Measurements from ENCODE around the gene PRR13.
A peak's percentile ranks its signal among the peaks of the same experiment; 100 is the strongest.
"Not testable (repeated sequence)": the region's sequence is repeated elsewhere in the genome, so short reads cannot be mapped to it uniquely, and the experiment has no call there.

The PRR13 gene

DNA sequence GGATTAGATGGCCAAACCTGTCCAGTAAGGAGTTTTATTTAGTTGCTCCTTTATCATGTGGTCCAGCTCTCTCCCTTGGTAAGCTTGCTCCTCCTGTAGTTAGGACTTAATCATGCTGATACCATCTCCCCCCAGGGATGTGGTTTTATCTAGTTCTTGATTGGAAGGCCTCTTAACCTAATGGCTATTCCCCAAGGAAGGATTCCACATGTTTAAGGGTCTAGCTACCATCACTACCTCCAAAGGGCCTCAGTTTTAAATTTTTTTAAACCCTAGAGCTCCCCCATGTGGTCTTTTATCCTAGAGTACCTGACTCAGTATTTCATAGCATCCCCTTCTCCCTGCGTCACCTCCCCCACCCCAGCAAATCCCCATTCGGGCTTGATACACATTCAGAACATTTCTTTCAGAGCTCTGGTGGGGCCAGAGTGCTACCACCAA is 35.3 kb downstream of the PRR13 start:
- peak overlapping the region; percentile 72 for H3K27ac Mint-ChIP-seq
- no peak overlapping the region for H3K4me3 Mint-ChIP-seq
- no peaks in the 10 kb centered on the region for H3K27me3 Mint-ChIP-seq
- H3K36me3 Mint-ChIP-seq = peaks cover 10% of the 10 kb centered on the region
- no peaks in the 10 kb centered on the region for H3K9me3 Mint-ChIP-seq
- H3K4me1 Mint-ChIP-seq = peaks cover 56% of the 10 kb centered on the region

DNA sequence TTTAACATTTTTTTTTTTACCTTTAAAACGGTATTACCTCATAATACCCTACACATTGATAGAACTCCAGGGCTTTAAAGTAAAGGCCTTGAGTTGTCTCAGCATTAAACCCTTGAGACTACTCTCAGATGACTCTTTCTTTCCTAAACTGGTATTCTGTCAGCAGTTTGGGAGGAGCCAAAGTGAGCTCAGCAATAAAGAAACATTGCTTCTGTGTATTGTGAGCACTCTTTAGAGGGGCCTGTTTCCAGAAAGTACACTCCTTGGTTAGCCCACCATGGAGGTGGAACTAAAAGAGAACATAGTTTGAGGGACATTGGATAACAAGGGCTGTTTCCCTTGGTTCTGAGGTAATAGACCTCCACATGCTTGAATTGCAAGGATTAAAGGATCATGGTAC is 37.3 kb downstream of the PRR13 start:
- Mint-ChIP-seq H3K36me3 (peaks cover 9% of the 10 kb centered on the region), H3K4me1 (peaks cover 47% of the 10 kb centered on the region), H3K27ac (peak overlapping the region; percentile 65), H3K4me3 (no peak overlapping the region), H3K27me3 (no peaks in the 10 kb centered on the region), H3K9me3 (no peaks in the 10 kb centered on the region)

DNA sequence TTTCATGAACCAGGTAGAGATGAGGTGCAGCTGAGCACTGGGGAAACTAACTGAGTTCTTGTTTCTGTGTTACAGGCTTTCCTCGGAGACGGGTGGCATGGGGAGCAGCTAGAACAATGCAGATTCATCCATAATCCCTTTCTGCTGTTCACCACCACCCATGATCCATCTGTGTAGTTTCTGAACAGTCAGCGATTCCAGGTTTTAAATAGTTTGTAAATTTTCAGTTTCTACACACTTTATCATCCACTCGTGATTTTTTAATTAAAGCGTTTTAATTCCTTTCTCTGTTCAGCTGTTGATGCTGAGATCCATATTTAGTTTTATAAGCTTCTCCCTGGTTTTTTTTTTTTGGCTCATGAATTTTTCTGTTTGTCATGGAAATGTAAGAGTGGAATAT is 37.8 kb downstream of the PRR13 start:
- no peaks in the 10 kb centered on the region for H3K27me3 Mint-ChIP-seq
- H3K4me3 Mint-ChIP-seq = no peak overlapping the region
- peaks cover 45% of the 10 kb centered on the region for H3K4me1 Mint-ChIP-seq
- H3K27ac Mint-ChIP-seq = peak overlapping the region; percentile 30
- H3K36me3 Mint-ChIP-seq = peaks cover 10% of the 10 kb centered on the region
- no peaks in the 10 kb centered on the region for H3K9me3 Mint-ChIP-seq

- peaks cover 8% of the 10 kb centered on the region for H3K36me3 Mint-ChIP-seq
- no peaks in the 10 kb centered on the region for H3K27me3 Mint-ChIP-seq
- no peak overlapping the region for H3K4me3 Mint-ChIP-seq
- peaks cover 33% of the 10 kb centered on the region for H3K4me1 Mint-ChIP-seq
- no peak overlapping the region for H3K27ac Mint-ChIP-seq
- H3K9me3 Mint-ChIP-seq = no peaks in the 10 kb centered on the region
Measured at GRCh38 chr12:53480491-53481442, 39.2 kb downstream of the PRR13 start.

GRCh38 chr12:53481458-53481857 is 39.9 kb downstream of the PRR13 start:
- not testable (repeated sequence) for H3K36me3 Mint-ChIP-seq, H3K4me3 Mint-ChIP-seq, H3K9me3 Mint-ChIP-seq, H3K27me3 Mint-ChIP-seq, H3K27ac Mint-ChIP-seq
- H3K4me1 Mint-ChIP-seq = peaks cover 26% of the 10 kb centered on the region

- Mint-ChIP-seq H3K36me3 (peaks cover 3% of the 10 kb centered on the region), H3K4me3 (no peak overlapping the region), H3K9me3 (no peaks in the 10 kb centered on the region), H3K4me1 (peaks cover 20% of the 10 kb centered on the region), H3K27ac (peak overlapping the region; percentile 89), H3K27me3 (no peaks in the 10 kb centered on the region)
Measured at GRCh38 chr12:53481939-53482586, 40.5 kb downstream of the PRR13 start.

- peaks cover 19% of the 10 kb centered on the region for H3K4me1 Mint-ChIP-seq
- H3K27ac Mint-ChIP-seq = peak overlapping the region; percentile 30
- H3K27me3 Mint-ChIP-seq = no peaks in the 10 kb centered on the region
- peaks cover 3% of the 10 kb centered on the region for H3K36me3 Mint-ChIP-seq
- H3K9me3 Mint-ChIP-seq = no peaks in the 10 kb centered on the region
- H3K4me3 Mint-ChIP-seq = no peak overlapping the region
Measured at GRCh38 chr12:53482626-53483168, 41.2 kb downstream of the PRR13 start.

DNA sequence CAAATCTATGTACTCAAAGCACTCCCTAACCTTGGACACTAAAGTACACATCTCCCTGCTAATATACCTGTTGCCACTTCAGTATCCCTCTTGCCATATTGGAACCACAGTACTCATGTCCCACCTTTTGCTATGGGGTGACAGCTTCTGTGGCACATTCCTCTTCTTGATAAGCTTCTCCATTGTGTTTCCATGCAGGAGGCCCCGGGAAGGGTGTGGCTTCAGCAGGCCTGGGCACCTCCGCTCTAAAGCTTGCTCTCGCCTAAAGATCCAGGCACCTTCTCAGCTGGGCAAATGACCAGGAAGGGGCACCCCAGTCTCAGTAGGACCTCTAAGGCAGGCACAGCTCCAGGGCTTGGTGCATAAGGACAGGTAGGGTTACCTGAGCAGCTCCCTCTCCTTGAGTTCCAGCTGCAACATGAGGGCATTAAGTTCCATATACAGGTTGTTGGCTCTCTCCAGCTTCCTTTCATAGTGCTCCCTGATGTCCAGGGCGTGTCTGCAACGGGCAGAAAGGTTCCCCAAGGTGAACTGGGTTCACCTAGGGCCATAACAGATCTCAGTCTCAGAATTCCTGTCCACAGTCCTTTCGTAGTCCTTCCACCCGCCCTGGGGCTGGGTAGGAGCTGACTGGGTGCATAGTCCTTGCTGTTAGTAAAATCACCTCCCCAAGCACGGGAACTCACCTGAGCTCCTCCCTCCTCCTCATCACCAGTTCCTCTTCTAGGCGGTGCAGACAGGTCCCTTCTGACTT is 41.9 kb downstream of the PRR13 start:
- H3K9me3 Mint-ChIP-seq = no peaks in the 10 kb centered on the region
- H3K36me3 Mint-ChIP-seq = peaks cover 3% of the 10 kb centered on the region
- H3K4me1 Mint-ChIP-seq = peaks cover 19% of the 10 kb centered on the region
- no peaks in the 10 kb centered on the region for H3K27me3 Mint-ChIP-seq
- peak overlapping the region; percentile 19 for H3K27ac Mint-ChIP-seq
- no peak overlapping the region for H3K4me3 Mint-ChIP-seq

DNA sequence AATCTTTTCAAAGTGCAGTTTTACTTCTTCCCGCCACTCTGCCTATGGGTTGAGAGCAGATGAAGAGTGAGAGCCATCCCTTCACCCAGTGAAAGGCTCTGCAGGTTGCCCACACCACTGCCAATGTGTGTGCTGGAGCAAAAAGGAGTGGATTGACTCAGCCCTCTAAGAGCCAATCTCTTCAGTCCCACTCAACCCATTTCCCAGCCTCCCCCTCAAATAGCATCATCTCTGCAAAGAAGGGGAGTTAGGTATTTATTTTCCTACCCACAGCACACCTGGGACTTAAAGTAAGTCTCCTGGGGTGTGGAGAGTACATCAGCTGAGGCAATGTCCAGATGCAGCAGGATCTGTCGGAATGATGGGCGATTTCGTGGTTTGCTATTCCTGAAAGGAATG is 42.4 kb downstream of the PRR13 start:
- Mint-ChIP-seq H3K27me3 (no peaks in the 10 kb centered on the region), H3K27ac (peak overlapping the region; percentile 60), H3K4me3 (no peak overlapping the region), H3K4me1 (peaks cover 15% of the 10 kb centered on the region), H3K9me3 (no peaks in the 10 kb centered on the region), H3K36me3 (peaks cover 3% of the 10 kb centered on the region)

DNA sequence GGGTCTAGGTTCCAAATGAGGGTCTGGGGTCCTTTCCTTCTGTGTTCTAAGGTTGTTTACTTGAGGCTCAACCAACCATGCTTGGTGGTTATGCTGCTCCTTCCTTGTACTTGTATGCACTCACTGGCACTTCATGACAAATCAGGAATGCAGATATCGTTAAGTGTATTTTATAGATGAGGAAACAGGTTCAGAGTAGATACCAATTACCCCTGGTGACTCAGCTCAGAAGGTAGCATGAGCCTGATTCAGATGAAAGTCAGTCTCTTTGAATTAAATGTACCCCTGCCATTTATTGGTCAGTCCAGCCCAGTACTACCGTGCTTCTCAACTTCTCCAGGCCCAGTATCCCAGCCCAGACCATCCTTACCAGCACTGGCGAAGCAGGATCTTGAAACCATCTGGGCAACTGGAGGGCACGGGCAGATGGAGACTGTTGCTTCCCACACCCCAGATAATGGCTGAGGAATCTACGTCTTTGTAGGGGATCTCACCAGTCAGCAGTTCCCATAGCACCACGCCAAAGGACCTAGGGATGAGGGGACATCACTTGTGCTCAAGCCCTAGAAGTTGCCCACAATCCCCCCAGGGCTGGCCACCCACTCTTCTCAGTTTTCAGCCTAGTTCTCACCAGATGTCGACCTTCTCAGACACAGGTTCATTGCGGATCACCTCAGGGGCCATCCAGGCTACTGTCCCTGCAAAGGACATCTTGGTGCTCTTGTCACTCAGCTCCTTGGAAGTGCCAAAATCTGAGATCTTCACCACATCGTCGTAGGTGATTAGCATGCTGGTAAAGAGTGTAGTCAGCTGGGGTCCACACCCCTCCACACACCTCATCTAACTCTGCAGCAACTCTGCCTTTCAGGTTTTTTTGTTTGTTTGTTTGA is 43.4 kb downstream of the PRR13 start:
- H3K4me1 Mint-ChIP-seq = peaks cover 12% of the 10 kb centered on the region
- H3K9me3 Mint-ChIP-seq = no peaks in the 10 kb centered on the region
- peak overlapping the region; percentile 35 for H3K27ac Mint-ChIP-seq
- H3K36me3 Mint-ChIP-seq = peaks cover 3% of the 10 kb centered on the region
- H3K27me3 Mint-ChIP-seq = no peaks in the 10 kb centered on the region
- no peak overlapping the region for H3K4me3 Mint-ChIP-seq

DNA sequence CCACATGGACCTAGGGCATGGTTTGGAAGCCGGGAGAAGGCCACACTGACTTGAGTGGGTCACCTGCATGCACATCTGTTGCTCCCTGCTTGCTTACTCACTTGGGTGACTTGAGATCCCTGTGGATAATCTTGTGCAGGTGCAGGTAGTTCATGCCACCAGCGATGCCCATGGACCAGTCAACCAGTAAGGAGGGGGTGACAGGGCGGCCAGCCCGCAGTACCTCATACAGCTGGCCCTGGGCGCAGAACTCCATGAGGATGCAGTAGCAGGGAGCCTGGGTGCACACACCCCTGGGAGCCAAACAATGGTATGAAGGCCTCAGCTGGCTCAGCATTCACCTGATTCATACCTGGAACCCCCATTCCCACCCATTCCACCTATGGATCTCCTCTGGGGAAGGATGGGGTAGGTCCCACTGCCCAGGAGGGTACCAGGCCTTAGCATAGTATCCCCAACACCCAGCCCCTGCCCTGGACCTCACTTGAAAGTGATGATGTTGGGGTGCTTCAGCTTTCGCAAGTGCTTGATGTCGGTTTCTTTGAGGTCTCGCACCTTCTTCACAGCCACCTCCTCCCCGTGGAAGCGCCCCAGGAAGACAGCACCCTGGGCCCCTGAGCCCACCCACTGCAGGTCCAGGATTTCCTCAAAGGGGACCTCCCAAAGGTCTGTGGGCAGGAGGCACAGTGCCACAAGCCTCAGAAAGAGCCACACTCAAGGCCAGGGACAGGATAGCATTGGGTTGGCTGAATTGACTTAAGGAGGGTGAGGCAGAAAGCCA is 44.6 kb downstream of the PRR13 start:
- Mint-ChIP-seq H3K4me1 (peaks cover 12% of the 10 kb centered on the region), H3K9me3 (no peaks in the 10 kb centered on the region), H3K4me3 (no peak overlapping the region), H3K27me3 (no peaks in the 10 kb centered on the region), H3K36me3 (peaks cover 3% of the 10 kb centered on the region), H3K27ac (peak overlapping the region; percentile 62)

- H3K36me3 Mint-ChIP-seq = peaks cover 3% of the 10 kb centered on the region
- H3K27ac Mint-ChIP-seq = peak overlapping the region; percentile 62
Measured at GRCh38 chr12:53486736-53487487, 45.4 kb downstream of the PRR13 start.

DNA sequence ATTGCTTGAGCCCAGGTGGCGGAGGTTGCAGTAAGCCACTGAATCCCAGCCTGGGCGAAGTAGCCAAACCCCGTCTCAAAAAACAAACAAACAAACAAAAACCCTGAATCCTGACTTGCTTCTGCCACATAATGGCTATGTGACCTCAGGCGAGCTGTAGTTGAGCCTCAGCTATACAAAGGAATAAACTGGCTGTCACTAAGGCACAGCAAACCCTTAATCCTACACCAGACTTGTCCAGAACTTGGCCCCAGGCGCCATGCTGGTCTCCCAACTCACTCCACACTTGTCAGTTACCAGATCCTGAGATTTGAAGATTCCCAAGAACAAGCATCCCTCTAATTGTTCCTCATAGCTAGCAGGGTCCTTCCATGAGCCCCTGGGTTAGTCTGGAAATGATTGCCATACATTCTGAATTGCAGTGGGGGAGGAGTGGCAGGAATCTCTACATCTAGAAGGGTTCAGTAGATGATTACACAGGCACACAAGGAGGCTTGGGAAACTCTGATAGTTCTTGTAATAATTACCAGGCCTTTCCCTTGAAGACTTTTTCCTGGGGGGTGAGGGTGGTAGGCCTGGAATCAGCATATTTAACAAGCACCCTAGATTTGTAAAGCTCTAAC is 47.8 kb downstream of the PRR13 start:
- Mint-ChIP-seq H3K9me3 (no peaks in the 10 kb centered on the region), H3K4me1 (peaks cover 22% of the 10 kb centered on the region), H3K36me3 (no peaks in the 10 kb centered on the region), H3K27ac (no peak overlapping the region), H3K27me3 (no peaks in the 10 kb centered on the region), H3K4me3 (no peak overlapping the region)

More at GRCh38 chr12:53486736-53487487, 45.4 kb downstream of the PRR13 start:
- H3K4me3 Mint-ChIP-seq = no peak overlapping the region
- no peaks in the 10 kb centered on the region for H3K27me3 Mint-ChIP-seq
- no peaks in the 10 kb centered on the region for H3K9me3 Mint-ChIP-seq
- peaks cover 13% of the 10 kb centered on the region for H3K4me1 Mint-ChIP-seq
